ENCODE measurements around the gene FUT3. TPM values are rescaled to one million over a fixed set of nuclear protein-coding genes. Genes with fewer than 3 reads are reported as not detected.

FUT3 gene
- total RNA-seq, 1 experiment from 2014 or later = not detected

DNA sequence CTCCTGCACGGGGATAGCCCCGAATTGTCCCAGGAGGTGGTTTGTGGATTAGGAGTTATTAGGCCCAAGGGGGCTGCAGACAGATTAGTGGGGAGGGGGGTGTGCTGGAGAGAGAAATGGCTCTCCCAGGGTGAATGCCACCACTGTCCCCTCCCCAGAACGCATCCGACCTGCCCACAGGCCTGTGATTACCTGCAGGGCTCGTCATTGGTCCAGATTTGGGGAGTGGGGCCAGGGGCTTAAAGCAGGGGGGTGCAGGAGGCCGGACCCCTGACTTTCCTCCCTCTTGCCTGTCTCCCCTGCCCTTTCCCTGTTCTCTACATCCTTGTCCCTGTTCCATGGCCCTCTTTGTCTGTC, 45.1 kb downstream of the FUT3 start:
- H4K8ac ChIP-seq (replicated peaks; ENCODE audit: insufficient read length, low read depth, low read length) = no peak overlapping the region

More for the DNA sequence above, 45.1 kb downstream of the FUT3 start:
- Histone ChIP-seq H3K23me2 (ENCODE audit: insufficient read length, low read depth, low read length, poor library complexity, severe bottlenecking) (peaks cover 6% of the 10 kb centered on the region), H2BK120ac (ENCODE audit: low read depth, low read length, poor library complexity, severe bottlenecking) (no peak overlapping the region), H3K9ac (ENCODE audit: extremely low read depth, insufficient read length, low read length) (no peak overlapping the region), H3K9me3 (ENCODE audit: control insufficient read depth, low read depth, low read length) (no peaks in the 10 kb centered on the region), H3K27me3 (ENCODE audit: insufficient read depth, low read length) (no peaks in the 10 kb centered on the region; the same call in 1 of the 2 replicates), H4K91ac (ENCODE audit: insufficient read length, low read depth, low read length) (no peak overlapping the region), H3K56ac (ENCODE audit: insufficient read length, low read depth, low read length) (no peak overlapping the region), H2BK15ac (ENCODE audit: low read depth, low read length) (no peak overlapping the region), H3K79me2 (ENCODE audit: insufficient read depth, low read length) (no peaks in the 10 kb centered on the region), H4K20me1 (ENCODE audit: control insufficient read depth, insufficient read depth, insufficient read length) (no peaks in the 10 kb centered on the region), H4K5ac (ENCODE audit: insufficient read length, low read depth, low read length) (no peak overlapping the region), H2BK12ac (ENCODE audit: insufficient read length, low read depth, low read length) (no peak overlapping the region), H3K27ac (ENCODE audit: insufficient read length, low read depth, low read length) (no peak overlapping the region), H3K79me1 (ENCODE audit: insufficient read depth, low read depth, low read length, poor library complexity, severe bottlenecking) (no peaks in the 10 kb centered on the region), H2BK20ac (ENCODE audit: low read depth, low read length, poor library complexity, severe bottlenecking) (no peak overlapping the region), H3K4me2 (ENCODE audit: insufficient read depth, insufficient read length, low read length) (no peak overlapping the region), H3K4me1 (ENCODE audit: insufficient read depth, low read length) (no peaks in the 10 kb centered on the region), H2BK5ac (ENCODE audit: insufficient read length, low read length) (no peak overlapping the region), H3K23ac (ENCODE audit: insufficient read length, low read depth, low read length) (no peak overlapping the region), H2AFZ (ENCODE audit: low read length) (no peak overlapping the region), H3T11ph (ENCODE audit: low read length) (no peak overlapping the region), H3K4ac (ENCODE audit: low read depth, low read length) (no peak overlapping the region), H3K14ac (ENCODE audit: insufficient read depth, low read length) (no peak overlapping the region), H3K18ac (ENCODE audit: insufficient read length, low read depth, low read length) (no peak overlapping the region), H2AK5ac (ENCODE audit: insufficient read length, low read length) (no peak overlapping the region)
- Mint-ChIP-seq H3K36me3 (ENCODE audit: insufficient read depth in 1 of 3, low read depth in 3 of 3) (peaks cover 0 to 4% (median 0%) of the 10 kb centered on the region in 3 experiments; a peak in 2 of 7 replicates), H3K27ac (no peak overlapping the region), H3K4me3 (peak overlapping the region; percentile 65 to 84), H3K9me3 (peaks cover 0 to 4% of the 10 kb centered on the region in 2 experiments; a peak in 3 of 5 replicates), H3K4me1 (peaks cover 16 to 30% of the 10 kb centered on the region in 2 experiments), H3K27me3 (ENCODE audit: low read depth) (peaks cover 42% of the 10 kb centered on the region)
- no peak for TF ChIP-seq CTCF (conservative IDR thresholded peaks at IDR 0.05)
- WGBS (ENCODE audit: extremely low coverage, insufficient read length, low lambda C conversion rate) = no CpG with 5 or more reads among the region's 6 CpGs
- no peak for DNase-seq

Data from H9 (cell line).